NCI-H2029 (cell line): Measurements from ENCODE around the gene ATP6V1B1.
A peak's percentile ranks its signal among the peaks of the same experiment; 100 is the strongest.

Source experiments
- DNase-seq: peaks from one replicate; lab custom pipeline; 2025; lab: John Stamatoyannopoulos, UW

ATP6V1B1 gene

DNA sequence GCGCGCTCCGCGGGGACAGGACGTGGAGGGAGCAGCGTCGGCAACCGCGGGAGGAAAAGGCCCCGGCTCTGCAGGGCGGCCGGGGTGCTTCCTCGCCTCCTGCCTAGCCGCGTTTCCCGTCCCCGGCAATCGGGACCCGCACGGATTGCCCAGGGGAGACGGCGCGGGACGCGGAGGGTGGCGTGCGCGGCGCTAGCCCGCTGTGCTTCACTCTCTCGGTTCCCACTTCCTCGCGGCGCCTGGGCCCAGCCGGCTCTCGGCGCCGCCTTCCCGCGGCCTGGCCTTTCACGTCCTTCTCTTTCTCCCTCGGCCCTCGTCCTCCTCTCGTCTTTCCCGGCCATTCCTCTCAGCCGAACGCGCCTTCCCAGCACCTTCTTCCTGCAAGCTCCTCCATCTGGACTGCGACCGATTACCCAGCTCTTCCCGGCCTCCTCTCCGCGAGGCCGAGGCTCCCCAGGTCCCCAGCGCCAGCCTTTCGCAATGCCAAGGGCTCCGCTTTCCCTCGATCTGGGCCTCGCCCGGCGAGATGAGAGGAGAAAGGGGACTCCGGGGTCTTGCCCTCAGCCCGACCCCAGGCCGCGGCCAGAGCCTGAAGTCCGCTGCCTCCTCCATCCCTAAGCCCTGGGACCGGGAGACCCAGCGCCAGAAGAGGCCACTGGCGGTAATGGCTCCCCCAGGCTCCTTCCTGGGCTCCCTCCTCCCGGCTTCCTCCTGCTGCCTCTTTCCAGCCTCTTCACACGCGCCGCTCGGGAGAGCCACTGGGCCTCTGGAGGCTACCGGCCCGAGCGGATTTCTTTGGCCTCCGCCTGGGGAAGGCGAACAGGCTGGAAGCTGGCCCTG, 34.3 kb upstream of the ATP6V1B1 start:
- peak; percentile 13 for DNase-seq

- no peak for DNase-seq
Measured at GRCh38 chr2:70902067-70902442, 33.6 kb upstream of the ATP6V1B1 start.

GRCh38 chr2:70902579-70902978, 33.1 kb upstream of the ATP6V1B1 start:
- DNase-seq: no peak

GRCh38 chr2:70903171-70903570, 32.5 kb upstream of the ATP6V1B1 start:
- no peak for DNase-seq

- no peak for DNase-seq
Measured at GRCh38 chr2:70903641-70904340, 31.9 kb upstream of the ATP6V1B1 start.

DNA sequence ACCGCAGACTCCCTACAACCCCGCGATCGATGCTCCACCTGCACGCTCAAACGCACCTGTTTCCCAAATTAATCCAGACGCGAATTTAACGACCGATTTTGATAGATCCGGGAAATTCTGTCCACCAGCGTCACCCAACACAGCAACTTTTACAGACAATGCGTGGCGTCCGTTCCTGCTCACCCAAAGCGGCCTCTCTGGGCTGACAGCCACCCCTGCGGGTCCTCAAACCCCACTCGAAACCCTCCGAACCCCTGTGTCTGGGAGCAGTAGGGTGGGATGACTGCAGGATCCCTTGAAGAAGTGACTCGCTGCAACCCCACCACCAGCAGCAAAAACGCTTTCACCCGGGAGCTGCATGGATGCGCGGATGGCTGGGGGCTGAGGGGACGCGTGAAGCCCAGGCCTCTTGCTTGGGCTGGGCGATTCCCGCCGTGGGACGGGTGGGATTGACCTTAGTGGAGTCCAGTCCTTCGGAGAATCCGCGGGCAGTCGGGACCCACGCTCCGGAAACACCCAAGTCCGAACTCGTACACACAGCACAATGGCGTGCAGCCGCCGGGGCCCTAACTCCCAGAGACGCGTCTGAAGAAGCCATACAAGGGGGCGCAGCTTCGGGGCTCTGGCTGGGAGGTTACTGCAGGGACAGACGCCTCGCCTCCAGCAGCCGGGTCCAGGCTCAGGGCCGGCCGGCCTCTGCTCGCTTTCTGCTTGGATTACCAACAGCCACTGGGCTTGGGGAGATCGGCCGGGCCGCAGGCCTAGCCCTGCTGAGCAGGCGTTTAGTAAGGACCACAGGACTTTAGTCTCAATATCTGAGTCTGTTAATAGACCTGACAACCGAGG, 31.1 kb upstream of the ATP6V1B1 start:
- no peak for DNase-seq

GRCh38 chr2:70905443-70906421, 30.0 kb upstream of the ATP6V1B1 start:
- no peak for DNase-seq

DNA sequence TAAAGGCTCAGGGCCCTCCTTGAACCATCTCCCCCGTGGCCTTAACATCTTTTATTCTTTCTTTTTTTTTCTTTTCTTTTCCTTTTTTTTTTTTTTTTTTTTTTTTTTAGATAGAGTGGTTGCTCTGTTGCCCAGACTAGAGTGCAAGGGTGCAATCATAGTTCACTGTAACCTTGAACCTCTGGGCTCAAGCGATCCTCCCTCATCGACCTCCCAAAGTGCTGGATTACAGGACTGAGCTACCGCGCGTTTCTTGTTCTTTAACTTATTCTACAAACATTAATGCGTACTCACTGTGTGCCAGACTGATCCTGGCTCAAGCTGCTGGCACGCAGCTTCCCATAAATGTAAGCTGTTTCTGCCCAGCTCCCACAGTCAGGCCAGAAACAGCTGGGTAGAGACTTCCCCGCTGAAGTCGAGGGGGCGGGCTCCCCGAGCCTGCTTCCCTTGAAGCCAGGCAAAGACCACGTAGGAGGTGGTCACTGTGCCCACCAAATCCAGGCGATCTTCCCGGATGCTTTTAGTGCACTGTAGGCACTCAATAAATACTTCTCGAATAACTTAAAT, 29.2 kb upstream of the ATP6V1B1 start:
- DNase-seq: no peak

DNA sequence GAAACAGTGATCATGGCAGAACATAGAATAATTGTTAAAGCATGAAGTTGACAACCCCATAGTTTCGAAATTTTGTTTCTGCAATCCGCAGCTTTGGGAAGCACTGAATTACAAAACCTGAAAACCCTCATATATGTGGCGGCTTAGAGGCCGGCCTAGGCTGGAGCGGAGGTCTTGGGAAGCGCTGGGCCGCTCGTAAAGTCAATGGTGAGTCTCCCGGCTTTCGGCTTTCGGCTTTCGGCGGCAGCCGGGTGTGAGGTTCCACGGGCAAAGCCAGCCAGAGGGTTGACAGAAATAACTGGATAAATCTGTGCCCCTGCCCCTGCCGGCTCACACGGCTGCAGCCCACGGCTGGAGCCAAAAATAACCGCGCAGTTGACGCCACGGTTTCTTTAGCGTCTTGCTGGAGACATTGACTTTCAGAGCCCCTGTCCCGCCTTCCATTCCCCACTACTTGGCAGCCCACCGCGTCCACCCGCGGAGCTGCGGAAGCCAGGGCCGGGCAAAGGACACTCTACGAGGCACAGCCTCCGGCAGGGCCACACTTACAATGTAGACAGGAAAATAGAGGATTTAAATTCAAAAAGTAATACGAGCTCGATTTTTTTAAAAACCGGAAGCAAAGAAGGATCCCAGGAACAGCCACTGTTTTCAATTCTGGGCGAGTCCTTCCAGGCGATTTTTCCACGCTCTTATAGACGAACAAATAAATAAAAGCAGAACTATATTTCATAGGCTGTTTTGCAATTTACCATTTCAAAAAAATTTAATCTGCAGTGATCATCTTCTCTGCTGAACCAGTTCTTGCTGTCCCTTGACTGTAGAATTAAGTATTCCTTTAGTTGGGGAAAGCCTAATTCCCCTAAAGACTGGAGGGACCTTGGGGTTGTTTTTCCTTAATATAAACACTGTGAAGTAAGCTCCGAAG, 28.3 kb upstream of the ATP6V1B1 start:
- no peak for DNase-seq

DNA sequence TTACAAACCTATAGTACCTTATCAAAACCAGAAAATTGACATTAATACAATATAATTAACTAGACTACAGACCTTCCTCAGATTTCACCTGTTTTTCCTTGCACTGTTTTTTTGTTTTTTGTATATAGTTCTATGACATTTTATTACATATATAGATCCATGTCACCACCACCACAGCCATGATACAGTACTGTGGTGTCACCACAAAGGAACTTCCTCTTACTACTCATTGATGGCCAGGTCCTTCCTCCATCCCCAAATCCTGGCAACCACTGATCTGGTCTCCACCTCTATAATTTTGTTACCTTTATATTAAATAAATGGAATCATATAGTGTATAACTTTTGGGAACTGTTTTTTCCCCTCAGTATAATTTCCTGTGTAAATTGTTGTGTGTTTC, 19.4 kb upstream of the ATP6V1B1 start:
- DNase-seq: no peak

DNA sequence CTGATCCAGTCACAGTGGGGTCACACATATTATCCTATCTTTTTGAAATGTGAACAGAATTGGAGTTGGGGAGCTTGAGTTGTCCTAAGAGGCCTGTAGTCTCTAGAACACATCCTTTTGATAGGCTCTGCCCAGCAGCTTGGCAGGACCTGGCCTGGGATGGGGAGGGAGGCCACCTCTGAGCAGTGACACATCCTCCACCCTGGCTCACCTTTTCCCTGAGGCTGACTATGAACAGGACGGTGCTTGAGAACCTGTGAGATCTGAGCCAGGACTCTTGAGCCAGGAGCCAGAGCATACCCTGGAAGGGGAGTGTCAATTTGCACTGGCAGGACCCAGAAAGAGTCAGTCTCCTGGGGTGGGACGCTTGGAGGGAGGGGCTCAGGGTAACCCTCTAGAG, 17.7 kb upstream of the ATP6V1B1 start:
- no peak for DNase-seq

DNA sequence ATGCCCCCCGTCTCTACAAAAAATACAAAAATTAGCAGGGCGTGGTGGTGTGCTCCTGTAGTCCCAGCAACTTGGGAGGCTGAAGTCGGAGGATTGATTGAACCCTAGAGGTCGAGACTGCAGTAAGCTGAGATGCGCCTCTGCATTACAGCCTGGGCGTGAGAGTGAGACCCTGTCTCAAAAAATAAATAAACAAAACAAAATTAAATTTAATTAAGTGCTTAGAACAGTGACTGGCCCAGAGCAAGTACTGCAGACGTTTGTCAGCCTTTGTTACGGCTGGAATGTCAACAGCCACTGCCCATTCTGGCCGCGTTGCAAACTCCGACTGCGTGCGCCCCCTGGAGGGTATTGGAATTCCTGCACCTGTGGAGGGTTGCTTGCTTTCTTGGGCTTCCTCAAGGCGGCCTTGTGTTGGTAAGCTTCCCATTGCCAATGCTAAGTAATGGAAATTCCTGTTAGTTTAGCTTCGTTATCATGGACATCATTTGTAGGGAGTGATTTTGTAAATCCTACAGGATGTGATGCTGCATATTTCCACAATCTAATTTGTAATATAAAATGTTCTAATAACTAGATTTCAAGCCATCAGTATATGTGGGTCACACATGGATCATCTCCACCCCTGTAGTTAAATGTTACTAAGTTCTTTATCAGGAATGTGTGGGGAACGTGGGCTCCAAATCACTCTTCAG, 15.9 kb upstream of the ATP6V1B1 start:
- peak; percentile 32 for DNase-seq

DNA sequence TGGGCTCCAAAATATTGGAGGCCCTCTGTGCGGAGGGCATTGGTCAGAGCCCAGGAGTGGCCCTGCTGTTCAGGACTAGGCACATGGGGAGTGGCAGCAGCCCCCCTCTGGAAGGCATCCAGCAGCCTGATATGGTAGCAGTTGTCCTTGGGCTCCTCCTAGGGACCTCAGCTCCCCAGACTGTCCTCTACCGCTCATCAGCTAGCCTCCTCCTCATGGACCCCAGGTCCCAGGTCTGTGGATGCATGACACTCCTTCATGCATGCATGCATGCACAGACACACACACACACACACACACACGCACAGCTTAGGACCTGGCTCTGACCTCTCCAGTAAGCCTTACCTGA, 15.4 kb upstream of the ATP6V1B1 start:
- DNase-seq: no peak

DNA sequence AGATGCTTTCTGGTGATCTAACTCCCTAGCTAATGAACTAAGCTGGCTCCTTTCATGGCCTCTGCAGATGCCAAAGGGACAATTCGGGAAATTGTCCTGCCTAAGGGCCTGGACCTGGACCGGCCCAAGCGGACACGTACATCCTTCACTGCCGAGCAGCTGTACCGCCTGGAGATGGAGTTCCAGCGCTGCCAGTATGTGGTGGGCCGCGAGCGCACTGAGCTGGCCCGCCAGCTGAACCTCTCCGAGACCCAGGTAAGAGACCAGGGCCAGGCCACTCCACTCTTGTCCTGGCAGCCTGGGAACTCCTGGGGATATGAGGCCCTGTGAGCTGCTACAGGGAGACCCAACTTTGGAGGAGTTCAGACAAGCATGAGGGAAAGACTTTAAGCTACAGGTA, 14.7 kb upstream of the ATP6V1B1 start:
- DNase-seq: no peak

DNA sequence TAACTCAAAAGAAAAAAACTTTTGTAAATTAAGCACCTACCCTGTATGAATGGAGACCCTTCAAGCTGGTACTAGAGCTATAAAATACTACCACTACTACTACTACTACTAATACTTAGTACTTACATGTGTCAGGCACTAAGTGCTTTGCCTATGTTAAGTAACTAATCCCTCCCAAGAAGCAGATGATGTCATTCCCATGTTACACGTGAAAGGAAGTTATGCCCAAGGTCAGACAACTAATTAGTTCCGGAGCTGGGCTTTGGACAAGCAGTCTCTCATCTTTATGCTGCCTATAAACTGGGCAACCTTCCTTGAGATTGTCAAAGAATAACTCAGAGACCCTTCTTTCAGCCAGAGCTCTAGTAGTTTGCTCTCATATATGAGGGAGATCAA, 13.9 kb upstream of the ATP6V1B1 start:
- no peak for DNase-seq

GRCh38 chr2:70922235-70923234, 13.2 kb upstream of the ATP6V1B1 start:
- DNase-seq: no peak

GRCh38 chr2:70923378-70924015, 12.2 kb upstream of the ATP6V1B1 start:
- no peak for DNase-seq

DNA sequence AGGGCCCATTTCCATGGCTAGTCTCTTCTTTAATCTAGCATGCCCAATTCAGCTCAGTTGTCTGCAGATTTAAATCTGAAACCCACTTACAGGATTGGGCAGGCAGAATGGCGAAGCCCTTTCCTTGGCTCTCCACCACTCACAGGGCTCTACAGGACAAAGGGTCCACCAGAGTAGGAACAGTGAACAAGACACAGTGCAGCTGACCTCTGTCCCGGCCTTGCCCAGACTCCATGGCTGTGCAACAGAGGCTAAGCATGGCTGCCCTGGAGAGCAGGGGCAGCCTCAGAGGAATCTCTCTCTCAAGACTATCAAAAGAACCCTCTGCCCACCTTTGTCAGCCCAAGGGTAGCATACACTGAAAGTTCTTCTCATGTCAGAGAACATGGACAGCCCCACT, 9.7 kb upstream of the ATP6V1B1 start:
- DNase-seq: no peak
